WTC11 (cell line): ENCODE measurements around the gene NECTIN4.

ENCODE experiments used
- CTCF ChIP-seq: fragments of 200-600 bp; IDR thresholded peaks from 2 replicates; pipeline ENCODE4 v1.8.0; 2022; ENCODE audit warnings: antibody characterized with exemption
- E2F4 ChIP-seq: sonication (generic); formaldehyde crosslinking; IDR thresholded peaks from 2 replicates; pipeline ENCODE4 v1.8.1; 2022; ENCODE audit warnings: low read depth, mild to moderate bottlenecking, moderate library complexity, missing genetic modification reagents, borderline replicate concordance

GRCh38 chr1:161089251-161089924 is at the start of gene NECTIN4:
- TF ChIP-seq CTCF (no peak), E2F4 (no peak)
